ENCODE data around the gene ARL5B.
A peak's percentile ranks its signal among the peaks of the same experiment; 100 is the strongest.
"Not testable (repeated sequence)": the region's sequence is repeated elsewhere in the genome, so short reads cannot be mapped to it uniquely, and the experiment has no call there.

ARL5B gene, protein sequence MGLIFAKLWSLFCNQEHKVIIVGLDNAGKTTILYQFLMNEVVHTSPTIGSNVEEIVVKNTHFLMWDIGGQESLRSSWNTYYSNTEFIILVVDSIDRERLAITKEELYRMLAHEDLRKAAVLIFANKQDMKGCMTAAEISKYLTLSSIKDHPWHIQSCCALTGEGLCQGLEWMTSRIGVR
- 48.7 to 54.5 reads per million in 2 donors for total RNA-seq

GRCh38 chr10:18659125-18659818, at the start of gene ARL5B:
Gene ARL5B, plus strand, starts transcription at chr10:18659431. Its CDS starts 207 bp downstream, at chr10:18659638.
- peak; percentile 96 for DNase-seq

DNA sequence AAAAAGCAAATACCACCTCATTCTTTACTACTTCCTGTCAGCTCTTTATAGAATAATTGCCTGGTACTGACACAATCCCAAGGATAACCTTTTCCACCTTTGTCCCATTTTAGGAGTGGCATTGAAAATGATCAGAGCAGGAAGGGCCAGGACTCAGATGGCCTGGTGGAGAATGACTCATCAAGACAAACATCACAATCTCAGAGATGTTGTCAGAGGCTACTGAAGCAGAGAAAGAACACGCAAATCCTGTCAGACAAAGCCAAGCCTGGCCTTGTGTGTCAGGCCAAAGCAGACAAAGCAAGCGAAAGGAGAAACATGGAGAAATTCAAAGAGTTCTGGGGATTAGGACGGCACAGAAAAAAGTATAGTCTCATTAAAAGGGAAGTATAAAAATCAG, 48.7 kb upstream of the ARL5B start:
- DNase-seq = no peak

- no peak for DNase-seq
Observed at GRCh38 chr10:18611168-18611567, 48.1 kb upstream of the ARL5B start.

DNA sequence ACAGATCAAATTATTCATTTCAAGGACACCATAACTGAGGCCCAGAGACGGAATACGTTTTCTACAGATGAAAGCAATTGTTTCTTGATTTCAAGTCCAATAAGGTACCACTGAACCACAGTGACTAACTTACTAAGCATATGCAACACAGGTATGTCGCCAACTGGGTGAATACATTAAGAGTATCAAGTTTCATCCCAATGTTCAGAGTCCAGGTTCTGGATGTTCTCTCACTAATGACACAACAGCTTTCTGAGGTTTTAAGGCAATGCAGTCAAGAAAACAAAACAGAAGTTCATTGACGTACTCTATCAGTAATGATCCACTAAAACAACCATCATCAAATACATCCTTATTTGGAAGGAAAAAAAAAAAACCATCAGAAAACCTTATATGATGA, 43.6 kb upstream of the ARL5B start:
- no peak for DNase-seq

DNA sequence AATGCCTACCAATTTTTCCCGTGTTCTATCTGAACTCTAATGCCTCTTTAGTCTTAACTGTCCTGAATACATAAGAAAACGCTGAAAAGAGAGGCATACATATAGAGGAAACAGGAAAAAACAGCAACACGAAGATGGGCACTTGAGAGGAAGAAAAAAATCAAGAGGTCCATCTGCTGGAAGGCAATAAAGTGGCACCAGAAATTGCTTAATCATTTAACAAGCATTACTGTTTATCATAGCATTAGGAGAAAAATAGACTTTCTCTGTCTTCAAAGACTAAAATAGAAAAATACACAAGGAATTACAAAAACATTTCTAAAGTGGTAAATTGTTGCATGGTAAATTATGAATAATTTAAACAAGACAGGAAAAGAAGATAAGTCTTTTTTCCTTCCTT, 42.9 kb upstream of the ARL5B start:
- DNase-seq = no peak

DNA sequence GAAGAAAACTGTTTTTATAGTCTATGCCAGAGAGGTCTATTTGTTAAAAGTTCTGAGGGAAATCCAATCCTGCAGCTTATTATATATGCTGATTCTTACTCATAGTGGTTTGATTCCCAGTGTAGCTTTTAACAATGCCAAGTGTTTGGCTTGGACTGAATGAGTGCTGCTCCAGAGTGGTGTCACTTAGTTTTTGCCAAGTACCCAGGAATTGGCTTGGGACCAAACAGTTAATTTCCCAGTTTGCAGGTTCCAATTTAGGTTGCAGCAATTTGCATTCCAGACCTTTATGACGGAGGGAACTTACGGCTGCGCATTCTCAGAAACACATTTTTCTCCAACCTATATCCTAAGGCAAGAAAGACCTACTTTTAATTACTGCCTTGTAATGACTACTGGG, 40.2 kb upstream of the ARL5B start:
- DNase-seq = no peak

DNA sequence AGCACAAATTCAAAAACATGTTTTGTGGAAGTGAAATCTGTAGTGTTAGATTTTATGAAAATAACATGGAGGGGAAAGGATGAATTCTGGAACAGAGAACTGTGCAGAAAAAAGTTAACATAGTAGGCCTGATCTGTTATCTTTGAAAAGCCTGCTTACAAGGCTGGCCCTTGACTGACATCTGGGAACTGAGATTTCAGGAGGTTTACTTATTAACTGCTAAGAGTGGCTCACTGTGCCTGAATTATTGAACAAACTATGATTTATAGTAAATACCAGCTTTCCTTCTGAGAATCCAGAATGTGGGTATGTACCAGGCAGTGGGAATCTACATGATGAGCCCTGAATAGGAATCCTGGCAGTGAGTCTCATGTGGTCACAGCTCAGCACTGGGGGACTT, 38.4 kb upstream of the ARL5B start:
- no peak for DNase-seq

- DNase-seq = not testable (repeated sequence)
Observed at GRCh38 chr10:18623671-18624070, 35.6 kb upstream of the ARL5B start.

DNA sequence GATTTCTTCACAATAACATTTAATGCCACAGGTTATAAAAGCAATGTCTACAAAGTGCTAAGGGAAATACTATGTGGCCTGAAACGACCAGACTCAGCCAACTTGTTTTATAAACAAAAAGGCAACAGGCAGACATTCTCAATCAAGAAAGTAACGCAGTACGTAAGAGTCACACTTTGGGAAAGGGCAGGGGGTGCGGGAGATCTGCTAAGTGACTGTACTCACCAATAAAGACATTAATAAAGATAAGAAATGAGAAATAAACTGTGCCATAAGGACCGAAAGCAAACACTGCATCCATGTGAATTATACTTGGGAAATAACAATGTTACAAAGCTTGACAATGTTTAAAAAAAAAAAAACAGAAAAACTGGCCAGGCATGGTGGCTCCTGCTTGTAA, 33.3 kb upstream of the ARL5B start:
- no peak for DNase-seq

DNA sequence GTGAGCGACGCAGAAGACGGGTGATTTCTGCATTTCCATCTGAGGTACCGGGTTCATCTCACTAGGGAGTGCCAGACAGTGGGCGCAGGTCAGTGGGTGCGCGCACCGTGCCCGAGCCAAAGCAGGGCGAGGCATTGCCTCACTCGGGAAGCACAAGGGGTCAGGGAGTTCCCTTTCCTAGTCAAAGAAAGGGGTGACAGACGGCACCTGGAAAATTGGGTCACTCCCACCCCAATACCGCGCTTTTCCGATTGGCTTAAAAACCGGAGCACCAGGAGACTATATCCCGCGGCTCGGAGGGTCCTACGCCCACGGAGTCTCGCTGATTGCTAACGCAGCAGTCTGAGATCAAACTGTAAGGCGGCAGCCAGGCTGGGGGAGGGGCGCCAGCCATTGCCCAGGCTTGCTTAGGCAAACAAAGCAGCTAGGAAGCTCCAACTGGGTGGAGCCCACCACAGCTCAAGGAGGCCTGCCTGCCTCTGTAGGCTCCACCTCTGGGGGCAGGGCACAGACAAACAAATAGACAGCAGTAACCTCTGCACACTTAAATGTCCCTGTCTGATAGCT, 31.7 kb upstream of the ARL5B start:
- peak; percentile 47 for DNase-seq

- DNase-seq = not testable (repeated sequence)
Observed at GRCh38 chr10:18632500-18632899, 26.7 kb upstream of the ARL5B start.

DNA sequence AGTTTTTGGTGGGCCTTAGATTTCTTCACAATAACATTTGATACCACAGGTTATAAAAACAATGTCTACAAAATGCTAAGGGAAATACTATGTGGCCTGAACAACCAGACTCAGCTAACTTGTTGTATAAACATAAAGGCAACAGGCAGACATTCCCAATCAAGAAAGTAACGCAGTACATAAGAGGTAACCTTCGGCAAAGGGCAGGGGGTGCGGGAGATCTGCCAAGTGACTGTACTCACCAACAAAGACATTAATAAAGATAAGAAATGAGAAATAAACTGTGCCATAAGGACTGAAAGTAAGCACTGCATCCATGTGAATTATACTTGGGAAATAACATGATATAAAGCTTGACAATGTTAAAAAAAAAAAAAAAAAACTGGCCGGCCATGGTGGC, 23.2 kb upstream of the ARL5B start:
- DNase-seq = no peak

GRCh38 chr10:18637400-18637799, 21.8 kb upstream of the ARL5B start:
- not testable (repeated sequence) for DNase-seq

- not testable (repeated sequence) for DNase-seq
Observed at GRCh38 chr10:18639719-18640118, 19.5 kb upstream of the ARL5B start.

GRCh38 chr10:18647151-18647550, 12.1 kb upstream of the ARL5B start:
- DNase-seq = no peak

GRCh38 chr10:18647945-18648344, 11.3 kb upstream of the ARL5B start:
- no peak for DNase-seq

- DNase-seq = no peak
Observed at GRCh38 chr10:18649364-18649959, 9.8 kb upstream of the ARL5B start.

DNA sequence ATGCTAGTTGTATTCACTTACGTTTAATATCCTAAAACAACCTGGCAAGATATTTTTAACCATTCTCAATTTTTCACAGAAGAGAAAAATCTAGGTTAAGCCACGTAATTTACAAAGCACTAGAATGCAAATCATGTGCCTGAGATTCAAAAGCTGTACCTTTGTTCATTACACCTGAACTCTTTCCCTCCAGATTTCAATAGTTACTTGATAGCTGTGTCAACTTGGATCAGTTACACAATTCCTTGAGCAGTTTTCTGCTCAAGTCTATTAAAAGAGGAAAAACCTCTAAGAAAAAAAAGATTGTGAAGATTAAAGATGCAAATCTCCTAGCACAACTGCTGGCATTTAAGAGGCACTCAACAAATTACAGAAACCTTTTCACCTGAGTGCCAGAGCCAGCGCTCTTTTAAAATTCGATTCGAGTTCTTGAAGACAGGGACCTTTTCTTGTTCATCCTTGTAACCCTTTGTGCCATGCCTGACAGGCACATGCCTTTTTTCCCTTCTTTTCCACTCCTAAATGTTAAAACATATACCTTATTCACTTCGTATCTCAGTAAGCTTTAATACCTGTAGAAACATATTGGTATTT, 8.7 kb upstream of the ARL5B start:
- no peak for DNase-seq

GRCh38 chr10:18651324-18652007, 7.8 kb upstream of the ARL5B start, which contains the start of gene NSUN6:
Gene NSUN6, minus strand, starts transcription at chr10:18651587. Its CDS starts 384 bp downstream, at chr10:18651203.
- DNase-seq = peak; percentile 92

- no peak for DNase-seq
Observed at GRCh38 chr10:18653112-18653511, 6.1 kb upstream of the ARL5B start.

DNA sequence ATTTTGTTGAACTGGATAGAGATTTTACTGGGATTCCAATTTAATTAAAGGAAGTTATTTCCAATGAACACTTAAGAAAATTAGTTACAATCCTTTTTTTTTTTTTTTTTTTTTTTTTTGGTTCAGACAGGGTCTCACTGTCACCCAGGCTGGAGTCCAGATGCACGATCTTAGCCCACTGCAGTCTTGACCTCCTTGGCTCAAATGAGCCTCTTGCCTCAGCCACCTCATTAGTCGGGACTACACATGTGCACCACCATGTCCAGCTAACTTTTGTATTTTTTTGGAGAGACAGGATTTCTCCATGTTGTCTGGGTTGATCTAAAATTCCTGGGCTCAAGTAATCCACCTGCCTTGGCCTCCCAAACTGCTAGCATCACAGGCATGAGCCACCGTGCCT, 2.5 kb upstream of the ARL5B start:
- no peak for DNase-seq

DNA sequence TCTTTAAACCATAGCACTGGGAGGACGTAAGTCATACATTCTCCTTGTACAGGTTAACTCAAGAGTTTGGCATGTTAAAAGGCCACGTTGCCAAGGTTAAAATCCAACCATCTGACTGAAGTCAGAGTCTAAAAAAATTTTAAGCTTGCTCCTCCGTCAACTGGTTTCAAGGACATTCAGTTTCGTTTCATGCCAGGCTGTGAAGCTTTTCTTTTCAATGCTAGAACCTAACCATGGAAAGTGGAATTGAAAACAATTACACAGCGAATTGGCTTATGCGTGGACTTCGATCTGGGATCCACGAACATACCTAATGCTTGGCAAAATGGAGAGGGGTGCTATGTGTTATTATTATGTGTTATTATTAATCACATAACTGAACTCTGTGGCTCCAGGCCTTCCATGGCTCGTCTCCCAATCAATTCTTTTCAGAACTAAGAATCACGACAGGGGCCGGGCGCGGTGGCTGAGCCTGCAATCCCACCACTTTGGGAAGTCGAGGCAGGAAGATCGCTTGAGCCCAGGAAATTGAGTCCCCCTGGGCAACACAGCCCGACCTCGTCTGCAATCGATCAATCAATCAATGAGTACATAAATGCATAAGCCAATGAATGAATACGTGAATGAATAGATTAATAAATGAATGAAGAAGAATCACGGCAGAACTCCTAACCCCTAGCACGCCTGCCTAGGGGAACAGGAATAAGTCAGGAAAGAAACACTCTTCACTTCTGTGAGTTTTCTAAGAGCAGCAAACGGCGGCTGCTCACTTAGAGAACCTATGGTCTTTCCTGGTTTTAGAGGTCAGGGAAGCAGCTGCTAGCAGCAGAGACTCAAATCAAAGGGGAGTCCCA, 733 bp upstream of the ARL5B start:
- no peak for DNase-seq
